AG04450 (cell line): ENCODE results near the gene TPX2. TPM values are rescaled to one million over a fixed set of nuclear protein-coding genes. Genes with fewer than 3 reads are reported as not detected.
"Not testable (repeated sequence)": the region's sequence is repeated elsewhere in the genome, so short reads cannot be mapped to it uniquely, and the experiment has no call there.

ENCODE experiments used
- CTCF ChIA-PET: fragments of 300-600, 350-600 bp; formaldehyde crosslinking; extraction: SDS; loops from one replicate; lab custom pipeline; 2022; ENCODE audit warnings: antibody characterized with exemption, inconsistent platforms; lab: Charles Lee
- POLR2A ChIA-PET: fragments of 350-600 bp; formaldehyde crosslinking; extraction: SDS; loops from one replicate; lab custom pipeline; 2021; ENCODE audit warnings: antibody characterized with exemption, inconsistent platforms; lab: Yijun Ruan, JAX
- DNase-seq: peaks from one replicate; pipeline ENCODE4 v3.0.0-alpha.2; 2011; ENCODE audit warnings: low read depth, low spot score
- H3K27ac ChIP-seq: one replicate; pipeline ENCODE4 v1.5.1; 2012; ENCODE audit warnings: low read depth, low read length, control low read depth
- H3K27me3 ChIP-seq: one replicate; pipeline ENCODE4 v1.6.0; 2012; ENCODE audit warnings: low read length; ENCODE audit not compliant: control insufficient read depth, insufficient read depth
- H3K4me3 ChIP-seq: 2 replicates; pipeline ENCODE4 v1.5.1; 2011; ENCODE audit warnings: mild to moderate bottlenecking, low read depth, low read length, control low read depth
- H3K9me3 ChIP-seq: 2 replicates; pipeline ENCODE4 v1.5.1; 2012; ENCODE audit warnings: low read length; ENCODE audit not compliant: control insufficient read depth, insufficient read depth
- CTCF ChIP-seq: IDR thresholded peaks from 2 replicates; pipeline ENCODE4 v1.5.1; 2011; ENCODE audit warnings: low read depth, low read length, control low read depth, inconsistent platforms
- polyA plus RNA-seq: library from polyadenylated mRNA; depleted of rRNA; stranded (reverse); fragments of >200 nt; gene quantifications from 2 replicates; pipeline ENCODE4 v1.2.3, GENCODE V29; 2011

TPX2 gene
- polyA plus RNA-seq, 1 experiment: 24.4 TPM

- Histone ChIP-seq H3K9me3 (no peaks in the 10 kb centered on the region), H3K27ac (peak overlapping the region; percentile 69), H3K4me3 (no peak overlapping the region; the same call in 1 of the 2 replicates), H3K27me3 (no peaks in the 10 kb centered on the region)
- TF ChIP-seq CTCF: no peak
- ChIA-PET POLR2A (no interaction called here), CTCF (interaction anchor here (1.6 to 3.4 kb wide), 2 partner anchors 11 to 41 kb away, joined by 9 to 12 read pairs; no protein-coding TSS in a partner anchor)
- peak; percentile 84 for DNase-seq
These were observed 73.0 kb downstream of the TPX2 start for GRCh38 chr20:31811796-31812728.

GRCh38 chr20:31813611-31814010 lies 74.5 kb downstream of the TPX2 start:
- H3K27ac ChIP-seq: no peak overlapping the region
- H3K4me3 ChIP-seq: no peak overlapping the region
- H3K27me3 ChIP-seq: no peaks in the 10 kb centered on the region
- DNase-seq: no peak
- ChIA-PET POLR2A (no interaction called here), CTCF (interaction anchor here (1.7 to 3.4 kb wide), 3 partner anchors 9 to 89 kb away, joined by 9 to 13 read pairs (median 10); no protein-coding TSS in a partner anchor)
- H3K9me3 ChIP-seq: no peaks in the 10 kb centered on the region
- TF ChIP-seq CTCF: no peak

GRCh38 chr20:31814142-31814541 lies 75.1 kb downstream of the TPX2 start:
- DNase-seq, POLR2A ChIA-PET, H3K4me3 ChIP-seq, H3K27ac ChIP-seq, H3K9me3 ChIP-seq, H3K27me3 ChIP-seq: not testable (repeated sequence)
- CTCF ChIA-PET: interaction anchor here (1.1 to 3.4 kb wide), 4 partner anchors 9 to 272 kb away, joined by 4 to 13 read pairs (median 10); no protein-coding TSS in a partner anchor

GRCh38 chr20:31815408-31816188 lies 76.5 kb downstream of the TPX2 start:
- DNase-seq: no peak
- no peak overlapping the region for H3K27ac ChIP-seq
- no peak for TF ChIP-seq CTCF
- H3K4me3 ChIP-seq: no peak overlapping the region
- ChIA-PET POLR2A (no interaction called here), CTCF (interaction anchor here (0.6 to 3.4 kb wide), 3 partner anchors 31 to 277 kb away, joined by 3 to 9 read pairs (median 4); no protein-coding TSS in a partner anchor)
- no peaks in the 10 kb centered on the region for H3K9me3 ChIP-seq
- H3K27me3 ChIP-seq: no peaks in the 10 kb centered on the region

- POLR2A ChIA-PET: no interaction called here
- H3K9me3 ChIP-seq: no peaks in the 10 kb centered on the region
- H3K27ac ChIP-seq: no peak overlapping the region
- DNase-seq: no peak
- H3K4me3 ChIP-seq: no peak overlapping the region
- no peak for TF ChIP-seq CTCF
- no peaks in the 10 kb centered on the region for H3K27me3 ChIP-seq
- CTCF ChIA-PET: interaction anchor here (1.3 kb wide), 1 partner anchor 30 kb away, joined by 4 read pairs; no protein-coding TSS in a partner anchor
These were observed 77.1 kb downstream of the TPX2 start for GRCh38 chr20:31816221-31816620.
